Measurements from ENCODE around the gene SUPT20HL1.

GRCh38 chrX:24405959-24406358 lies 45.5 kb downstream of the SUPT20HL1 start:
- TF ChIP-seq FOXM1 (IDR thresholded peaks at IDR 0.05; ENCODE audit: borderline replicate concordance): no peak
- TF ChIP-seq HDGF (IDR thresholded peaks at IDR 0.05; ENCODE audit: borderline replicate concordance): no peak
- TF ChIP-seq SUZ12 (IDR thresholded peaks at IDR 0.05): no peak
- TF ChIP-seq LEF1 (IDR thresholded peaks at IDR 0.05; ENCODE audit: borderline replicate concordance): no peak
- no peak for TF ChIP-seq FOXK2 (IDR thresholded peaks at IDR 0.05)
- TF ChIP-seq TARDBP (IDR thresholded peaks at IDR 0.05): no peak
- TF ChIP-seq PKNOX1 (IDR thresholded peaks at IDR 0.05): no peak
- no peak for TF ChIP-seq FOXA1 (IDR thresholded peaks at IDR 0.05)
- no peak for TF ChIP-seq ELF4 (IDR thresholded peaks at IDR 0.05)
- no peak for TF ChIP-seq SP1 (IDR thresholded peaks at IDR 0.05)
- TF ChIP-seq BHLHE40 (IDR thresholded peaks at IDR 0.05; ENCODE audit: borderline replicate concordance): no peak
